Measurements from ENCODE around the gene LMF1. TPM values are rescaled to one million over a fixed set of nuclear protein-coding genes. Genes with fewer than 3 reads are reported as not detected.

The LMF1 gene
- total RNA-seq, 1 experiment from 2014 or later, result 12.8 TPM

DNA sequence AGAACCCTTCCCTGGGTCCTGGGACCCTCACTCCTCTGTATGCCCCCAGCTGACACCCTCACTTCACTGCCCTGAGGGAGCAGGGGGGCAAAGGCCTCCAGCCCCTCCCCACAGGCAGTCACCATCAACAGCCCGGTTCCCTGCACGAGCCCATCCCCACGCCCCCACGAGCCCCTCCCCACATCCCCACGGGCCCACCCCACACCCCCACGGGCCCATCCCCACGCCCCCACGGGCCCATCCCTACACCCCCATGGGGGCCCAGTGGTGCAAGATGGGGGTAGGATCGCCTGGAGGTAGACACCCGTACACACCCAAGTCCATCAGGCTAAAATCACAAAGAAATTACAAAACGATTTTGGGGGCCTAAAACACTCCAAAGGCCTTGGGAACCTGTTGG lies 42.3 kb downstream of the LMF1 start:
- Histone ChIP-seq H3K4me2 (ENCODE audit: low read length) (no peak overlapping the region), H3K27me3 (ENCODE audit: insufficient read depth, low read length) (no peaks in the 10 kb centered on the region), H3K36me3 (ENCODE audit: control insufficient read depth in 1 of 2, insufficient read depth in 2 of 2, low read length in 2 of 2) (no peaks in the 10 kb centered on the region; a peak in 1 of 4 replicates), H3K9me2 (ENCODE audit: insufficient read depth) (no peaks in the 10 kb centered on the region), H3K4me1 (ENCODE audit: control insufficient read depth in 1 of 2, insufficient read depth in 2 of 2, low read length in 2 of 2) (no peaks in the 10 kb centered on the region), H3K9ac (ENCODE audit: low read length) (no peak overlapping the region), H3K79me2 (ENCODE audit: insufficient read depth, low read length) (no peaks in the 10 kb centered on the region), H3K27ac (ENCODE audit: low read depth, low read length) (no peak overlapping the region), H3K4me3 (replicated peaks in 1 of 2; ENCODE audit: low read depth in 1 of 2, low read length in 2 of 2) (no peak overlapping the region), H2AFZ (ENCODE audit: low read depth, low read length, poor library complexity, severe bottlenecking) (no peak overlapping the region), H3K9me3 (ENCODE audit: control insufficient read depth in 1 of 2, insufficient read depth in 1 of 2, low read depth in 1 of 2, low read length in 2 of 2) (peaks cover 0 to 6% of the 10 kb centered on the region in 2 experiments; a peak in 1 of 4 replicates), H4K20me1 (ENCODE audit: insufficient read depth) (no peaks in the 10 kb centered on the region)
- intact Hi-C loops (cut with micrococcal nuclease), result no loop called here
- ChIA-PET RAD21 (ENCODE audit: low non-redundant PET in 1 of 2, low total read pairs in 2 of 2, uncharacterized antibody in 2 of 2, unreplicated experiment in 2 of 2) (no interaction called here), POLR2A (no interaction called here), CTCF (no interaction called here)
- no peak for DNase-seq (ENCODE audit: low read depth, low spot score)
- ATAC-seq, result no peak
- no TSS peak for BruUV-seq (replicated peaks)
- TF ChIP-seq SP1 (IDR thresholded peaks at IDR 0.05; ENCODE audit: low read depth), result no peak
- TF ChIP-seq, protein P1, sequence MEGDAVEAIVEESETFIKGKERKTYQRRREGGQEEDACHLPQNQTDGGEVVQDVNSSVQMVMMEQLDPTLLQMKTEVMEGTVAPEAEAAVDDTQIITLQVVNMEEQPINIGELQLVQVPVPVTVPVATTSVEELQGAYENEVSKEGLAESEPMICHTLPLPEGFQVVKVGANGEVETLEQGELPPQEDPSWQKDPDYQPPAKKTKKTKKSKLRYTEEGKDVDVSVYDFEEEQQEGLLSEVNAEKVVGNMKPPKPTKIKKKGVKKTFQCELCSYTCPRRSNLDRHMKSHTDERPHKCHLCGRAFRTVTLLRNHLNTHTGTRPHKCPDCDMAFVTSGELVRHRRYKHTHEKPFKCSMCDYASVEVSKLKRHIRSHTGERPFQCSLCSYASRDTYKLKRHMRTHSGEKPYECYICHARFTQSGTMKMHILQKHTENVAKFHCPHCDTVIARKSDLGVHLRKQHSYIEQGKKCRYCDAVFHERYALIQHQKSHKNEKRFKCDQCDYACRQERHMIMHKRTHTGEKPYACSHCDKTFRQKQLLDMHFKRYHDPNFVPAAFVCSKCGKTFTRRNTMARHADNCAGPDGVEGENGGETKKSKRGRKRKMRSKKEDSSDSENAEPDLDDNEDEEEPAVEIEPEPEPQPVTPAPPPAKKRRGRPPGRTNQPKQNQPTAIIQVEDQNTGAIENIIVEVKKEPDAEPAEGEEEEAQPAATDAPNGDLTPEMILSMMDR (IDR thresholded peaks at IDR 0.05 in 2 of 3, conservative IDR thresholded peaks at IDR 0.05 in 1 of 3; ENCODE audit: borderline replicate concordance in 1 of 3, insufficient read depth in 1 of 3, low read depth in 2 of 3, low read length in 2 of 3), result no peak
- no peak for TF ChIP-seq CEBPB (IDR thresholded peaks at IDR 0.05; ENCODE audit: low read depth)
- TF ChIP-seq TCF7L2 (IDR thresholded peaks at IDR 0.05; ENCODE audit: borderline replicate concordance, extremely low read depth, insufficient read depth, insufficient read length), result no peak
- TF ChIP-seq EZH2 (IDR thresholded peaks at IDR 0.05), result no peak
- TF ChIP-seq FOSL1 (IDR thresholded peaks at IDR 0.05; ENCODE audit: low read depth), result no peak
- no peak for TF ChIP-seq POLR2AphosphoS5 (IDR thresholded peaks at IDR 0.05; ENCODE audit: low read depth, low read length)
- no peak for TF ChIP-seq SRF (IDR thresholded peaks at IDR 0.05; ENCODE audit: low read depth)
- TF ChIP-seq, protein P2, sequence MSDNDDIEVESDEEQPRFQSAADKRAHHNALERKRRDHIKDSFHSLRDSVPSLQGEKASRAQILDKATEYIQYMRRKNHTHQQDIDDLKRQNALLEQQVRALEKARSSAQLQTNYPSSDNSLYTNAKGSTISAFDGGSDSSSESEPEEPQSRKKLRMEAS (IDR thresholded peaks at IDR 0.05), result no peak
- TF ChIP-seq CBX3 (IDR thresholded peaks at IDR 0.05; ENCODE audit: low read depth), result no peak
- no peak for TF ChIP-seq ZFX (IDR thresholded peaks at IDR 0.05)
- no peak for TF ChIP-seq ELF1 (IDR thresholded peaks at IDR 0.05; ENCODE audit: borderline replicate concordance, low read depth)
- TF ChIP-seq YY1 (IDR thresholded peaks at IDR 0.05; ENCODE audit: extremely low read depth, insufficient replicate concordance, low read depth, low read length), result no peak
- no peak for TF ChIP-seq EGR1 (IDR thresholded peaks at IDR 0.05; ENCODE audit: low read depth)
- no peak for TF ChIP-seq ATF3 (IDR thresholded peaks at IDR 0.05)
- TF ChIP-seq RAD21 (IDR thresholded peaks at IDR 0.05; ENCODE audit: low read depth), result no peak
- TF ChIP-seq, protein P3, sequence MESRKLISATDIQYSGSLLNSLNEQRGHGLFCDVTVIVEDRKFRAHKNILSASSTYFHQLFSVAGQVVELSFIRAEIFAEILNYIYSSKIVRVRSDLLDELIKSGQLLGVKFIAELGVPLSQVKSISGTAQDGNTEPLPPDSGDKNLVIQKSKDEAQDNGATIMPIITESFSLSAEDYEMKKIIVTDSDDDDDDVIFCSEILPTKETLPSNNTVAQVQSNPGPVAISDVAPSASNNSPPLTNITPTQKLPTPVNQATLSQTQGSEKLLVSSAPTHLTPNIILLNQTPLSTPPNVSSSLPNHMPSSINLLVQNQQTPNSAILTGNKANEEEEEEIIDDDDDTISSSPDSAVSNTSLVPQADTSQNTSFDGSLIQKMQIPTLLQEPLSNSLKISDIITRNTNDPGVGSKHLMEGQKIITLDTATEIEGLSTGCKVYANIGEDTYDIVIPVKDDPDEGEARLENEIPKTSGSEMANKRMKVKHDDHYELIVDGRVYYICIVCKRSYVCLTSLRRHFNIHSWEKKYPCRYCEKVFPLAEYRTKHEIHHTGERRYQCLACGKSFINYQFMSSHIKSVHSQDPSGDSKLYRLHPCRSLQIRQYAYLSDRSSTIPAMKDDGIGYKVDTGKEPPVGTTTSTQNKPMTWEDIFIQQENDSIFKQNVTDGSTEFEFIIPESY (IDR thresholded peaks at IDR 0.05; ENCODE audit: extremely low read depth, insufficient replicate concordance, low read length), result no peak

All from HCT116 (cell line).